T-helper 1 cell treated with Interleukin-12 subunit alpha and Interleukin-12 subunit beta and Interleukin-4 antibody, amounts not matched to agents 30 μg/mL and 1 μg/mL, for 36 hours (primary cell): ENCODE measurements around the gene GNB1L.

Experiments
- H3K27ac Mint-ChIP-seq: one replicate; pipeline ENCODE4 v1.8.0; 2021; ENCODE audit warnings: mild to moderate bottlenecking, mixed read lengths
- H3K27me3 Mint-ChIP-seq: one replicate; pipeline ENCODE4 v1.8.0; 2021; ENCODE audit warnings: low read depth, mixed read lengths
- H3K36me3 Mint-ChIP-seq: one replicate; pipeline ENCODE4 v1.8.0; 2021; ENCODE audit warnings: low read depth, mixed read lengths
- H3K4me1 Mint-ChIP-seq: one replicate; pipeline ENCODE4 v1.8.0; 2021; ENCODE audit warnings: low read depth, mixed read lengths
- H3K4me3 Mint-ChIP-seq: one replicate; pipeline ENCODE4 v1.8.0; 2021; ENCODE audit warnings: mild to moderate bottlenecking, moderate library complexity, mixed read lengths
- H3K9me3 Mint-ChIP-seq: one replicate; pipeline ENCODE4 v1.8.0; 2021; ENCODE audit warnings: mixed read lengths

GNB1L gene

GRCh38 chr22:19893363-19893762 is 38.7 kb upstream of the GNB1L start:
- peaks cover 1% of the 10 kb centered on the region for H3K36me3 Mint-ChIP-seq
- H3K27me3 Mint-ChIP-seq, result no peaks in the 10 kb centered on the region
- no peaks in the 10 kb centered on the region for H3K9me3 Mint-ChIP-seq
- no peak overlapping the region for H3K4me3 Mint-ChIP-seq
- H3K27ac Mint-ChIP-seq, result no peak overlapping the region
- H3K4me1 Mint-ChIP-seq, result peaks cover 39% of the 10 kb centered on the region

DNA sequence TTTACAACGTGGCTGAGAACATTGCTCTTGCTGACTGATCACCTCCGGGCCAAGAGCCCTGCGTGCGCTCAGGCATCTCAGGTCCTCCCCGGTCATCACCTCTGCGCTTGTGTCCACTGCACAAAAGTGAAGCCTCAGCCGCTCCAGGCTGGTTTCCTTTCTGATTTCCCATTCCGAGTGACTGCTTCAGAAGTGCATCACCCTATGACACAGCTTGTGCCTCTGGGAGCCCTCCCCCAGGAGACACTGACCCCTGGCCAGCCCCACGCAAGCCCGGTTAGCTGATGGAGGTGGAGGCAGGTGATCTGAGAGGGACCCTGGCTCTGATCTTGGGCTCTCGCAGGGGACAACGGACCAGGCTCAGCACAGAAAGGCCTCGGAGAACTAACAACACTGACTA is 38.3 kb upstream of the GNB1L start:
- H3K27ac Mint-ChIP-seq, result no peak overlapping the region
- H3K27me3 Mint-ChIP-seq, result no peaks in the 10 kb centered on the region
- no peaks in the 10 kb centered on the region for H3K9me3 Mint-ChIP-seq
- H3K36me3 Mint-ChIP-seq, result peaks cover 1% of the 10 kb centered on the region
- H3K4me1 Mint-ChIP-seq, result peaks cover 39% of the 10 kb centered on the region
- no peak overlapping the region for H3K4me3 Mint-ChIP-seq

DNA sequence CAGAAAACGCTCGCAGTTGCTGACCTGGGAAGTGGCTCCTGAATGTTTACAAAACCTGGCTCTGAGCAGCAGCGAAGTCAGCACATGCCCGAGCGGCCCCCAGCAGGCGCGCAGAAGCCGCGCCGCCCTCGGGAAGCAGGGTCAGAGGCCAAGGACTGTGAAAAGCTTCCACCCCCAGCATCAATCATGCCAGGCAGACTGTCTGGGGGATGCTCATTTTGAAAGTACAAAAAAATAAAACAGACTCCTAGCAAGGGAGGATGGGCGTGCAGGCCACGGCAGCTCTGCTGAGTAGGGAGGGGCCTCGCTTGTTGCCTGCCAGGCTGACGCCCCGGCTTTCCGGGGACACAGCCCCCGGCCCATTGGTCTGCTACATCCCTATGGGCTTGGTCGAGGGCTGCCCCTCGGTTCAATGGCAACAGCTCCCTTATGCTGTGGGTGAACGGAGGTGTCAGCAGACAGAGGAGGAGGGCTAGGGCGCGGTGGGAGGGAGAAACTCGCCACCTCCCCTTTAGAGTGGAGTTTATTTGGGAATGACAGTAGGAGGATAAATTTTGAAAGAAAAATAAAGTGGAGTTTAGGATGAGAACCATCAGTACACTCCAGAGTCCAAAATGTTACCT is 37.7 kb upstream of the GNB1L start:
- H3K27ac Mint-ChIP-seq, result peak overlapping the region; percentile 91
- no peaks in the 10 kb centered on the region for H3K9me3 Mint-ChIP-seq
- no peaks in the 10 kb centered on the region for H3K27me3 Mint-ChIP-seq
- peaks cover 39% of the 10 kb centered on the region for H3K4me1 Mint-ChIP-seq
- peaks cover 1% of the 10 kb centered on the region for H3K36me3 Mint-ChIP-seq
- peak overlapping the region; percentile 78 for H3K4me3 Mint-ChIP-seq

DNA sequence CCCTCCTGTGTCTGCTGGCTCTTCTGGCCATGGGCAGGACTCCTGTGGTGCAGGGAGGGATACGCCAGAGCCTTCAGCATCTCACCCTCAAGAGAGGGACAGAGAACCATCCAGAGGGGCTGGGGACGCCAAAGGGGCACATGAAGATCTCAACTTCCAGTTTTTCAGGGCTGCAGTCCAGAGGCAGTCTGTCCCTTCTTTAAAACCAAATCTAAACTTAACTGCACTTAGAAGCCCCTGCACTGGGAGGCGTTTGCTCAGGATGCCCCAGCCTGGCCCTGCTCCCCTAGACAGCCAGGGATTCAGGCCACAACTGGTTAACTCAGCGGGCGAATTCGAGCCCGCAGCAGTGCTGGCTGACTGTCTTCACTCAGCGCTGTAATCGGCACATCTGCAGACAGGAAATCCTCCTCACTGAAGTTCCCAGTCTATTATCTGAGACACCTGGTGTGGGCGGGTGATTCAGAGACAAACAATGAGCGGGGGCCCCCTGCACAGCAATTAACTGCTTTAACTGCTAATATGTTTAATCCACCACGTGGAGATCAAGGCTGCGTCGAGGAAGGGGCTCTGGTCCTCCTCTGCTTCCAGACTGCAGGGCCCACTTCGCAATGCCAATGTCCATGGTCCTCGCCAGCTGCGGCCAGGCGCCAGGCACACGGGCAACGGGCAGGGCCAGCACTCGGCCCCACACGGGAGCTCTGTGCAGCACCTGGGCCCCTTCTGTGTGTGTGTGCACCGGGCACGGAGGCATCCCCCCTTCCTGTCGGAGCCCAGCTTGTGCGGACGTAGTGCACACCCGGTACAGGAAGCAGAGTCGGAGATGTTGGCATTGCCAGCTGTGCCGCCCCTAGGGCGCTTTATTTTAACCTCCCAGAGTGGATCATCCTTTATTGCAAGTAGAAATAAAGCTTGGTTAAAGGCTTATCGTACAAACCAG is 36.9 kb upstream of the GNB1L start:
- Mint-ChIP-seq H3K36me3 (peaks cover 1% of the 10 kb centered on the region), H3K27ac (peak overlapping the region; percentile 91), H3K9me3 (no peaks in the 10 kb centered on the region), H3K27me3 (no peaks in the 10 kb centered on the region), H3K4me3 (peak overlapping the region; percentile 78), H3K4me1 (peaks cover 45% of the 10 kb centered on the region)

- Mint-ChIP-seq H3K9me3 (no peaks in the 10 kb centered on the region), H3K4me3 (peak overlapping the region; percentile 78), H3K4me1 (peaks cover 47% of the 10 kb centered on the region), H3K27ac (peak overlapping the region; percentile 91), H3K27me3 (no peaks in the 10 kb centered on the region), H3K36me3 (peaks cover 1% of the 10 kb centered on the region)
Observed at GRCh38 chr22:19890502-19891316, 36.0 kb upstream of the GNB1L start.

DNA sequence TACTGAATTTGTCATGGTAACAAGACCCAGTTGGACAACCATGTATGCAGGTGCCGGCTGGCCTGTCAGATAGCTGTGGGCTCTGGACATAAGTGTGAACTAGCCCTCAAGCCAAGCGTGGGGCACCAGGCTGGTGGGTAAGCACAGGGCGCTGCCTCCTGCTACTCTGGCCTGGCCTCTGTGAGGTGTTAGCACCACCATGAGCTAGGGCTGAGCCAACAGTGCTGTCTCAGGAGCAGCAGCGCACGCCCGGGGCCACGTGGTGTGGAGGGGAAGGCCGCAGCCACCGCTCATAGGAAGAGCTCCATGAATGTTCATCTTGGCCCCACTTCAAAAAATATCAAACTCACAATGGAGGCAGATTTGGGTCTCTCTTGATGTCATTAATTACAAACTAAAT is 35.3 kb upstream of the GNB1L start:
- Mint-ChIP-seq H3K9me3 (no peaks in the 10 kb centered on the region), H3K36me3 (peaks cover 1% of the 10 kb centered on the region), H3K27ac (peak overlapping the region; percentile 58), H3K4me1 (peaks cover 47% of the 10 kb centered on the region), H3K27me3 (no peaks in the 10 kb centered on the region), H3K4me3 (no peak overlapping the region)

- H3K27ac Mint-ChIP-seq, result no peak overlapping the region
- H3K4me3 Mint-ChIP-seq, result no peak overlapping the region
- H3K27me3 Mint-ChIP-seq, result no peaks in the 10 kb centered on the region
- H3K4me1 Mint-ChIP-seq, result peaks cover 46% of the 10 kb centered on the region
- no peaks in the 10 kb centered on the region for H3K36me3 Mint-ChIP-seq
- H3K9me3 Mint-ChIP-seq, result no peaks in the 10 kb centered on the region
Observed at GRCh38 chr22:19888131-19888746, 33.6 kb upstream of the GNB1L start.

DNA sequence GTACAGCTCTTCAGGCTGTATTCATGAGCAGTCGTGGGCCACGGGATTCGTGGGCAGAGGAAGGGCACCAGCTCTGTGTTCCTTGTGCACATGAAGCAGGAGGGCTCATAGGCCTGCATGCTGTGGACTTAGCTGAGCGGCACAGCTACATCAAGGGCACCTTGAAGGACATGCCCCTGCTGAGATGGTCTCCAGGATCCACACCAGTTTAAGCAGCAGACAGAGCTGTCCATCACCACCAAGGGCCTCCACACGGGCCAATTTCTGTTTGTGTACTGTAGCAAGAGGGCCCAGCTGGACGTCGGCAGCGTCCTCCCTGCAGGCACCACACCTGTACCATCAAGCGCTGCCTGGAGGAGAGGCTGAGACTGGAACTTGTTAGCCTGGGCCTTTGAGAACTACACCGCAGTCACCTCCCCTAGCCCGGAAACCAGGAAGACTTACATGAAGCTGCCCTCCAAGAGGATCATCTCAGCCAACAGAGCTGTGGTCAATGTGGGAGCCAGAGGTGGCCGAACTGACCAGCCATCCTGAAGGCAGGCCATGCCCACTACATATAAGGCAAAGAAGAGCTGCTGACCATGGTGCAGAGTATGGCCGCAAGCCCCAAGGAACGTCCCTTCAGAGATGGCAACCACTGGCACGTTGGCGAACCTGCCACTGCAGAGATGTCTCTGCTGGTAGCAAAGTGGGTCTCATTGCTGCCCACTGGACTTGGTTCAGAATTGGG is 32.7 kb upstream of the GNB1L start:
- H3K36me3 Mint-ChIP-seq, result no peaks in the 10 kb centered on the region
- H3K27ac Mint-ChIP-seq, result peak overlapping the region; percentile 77
- no peak overlapping the region for H3K4me3 Mint-ChIP-seq
- H3K27me3 Mint-ChIP-seq, result no peaks in the 10 kb centered on the region
- H3K4me1 Mint-ChIP-seq, result peaks cover 38% of the 10 kb centered on the region
- no peaks in the 10 kb centered on the region for H3K9me3 Mint-ChIP-seq

DNA sequence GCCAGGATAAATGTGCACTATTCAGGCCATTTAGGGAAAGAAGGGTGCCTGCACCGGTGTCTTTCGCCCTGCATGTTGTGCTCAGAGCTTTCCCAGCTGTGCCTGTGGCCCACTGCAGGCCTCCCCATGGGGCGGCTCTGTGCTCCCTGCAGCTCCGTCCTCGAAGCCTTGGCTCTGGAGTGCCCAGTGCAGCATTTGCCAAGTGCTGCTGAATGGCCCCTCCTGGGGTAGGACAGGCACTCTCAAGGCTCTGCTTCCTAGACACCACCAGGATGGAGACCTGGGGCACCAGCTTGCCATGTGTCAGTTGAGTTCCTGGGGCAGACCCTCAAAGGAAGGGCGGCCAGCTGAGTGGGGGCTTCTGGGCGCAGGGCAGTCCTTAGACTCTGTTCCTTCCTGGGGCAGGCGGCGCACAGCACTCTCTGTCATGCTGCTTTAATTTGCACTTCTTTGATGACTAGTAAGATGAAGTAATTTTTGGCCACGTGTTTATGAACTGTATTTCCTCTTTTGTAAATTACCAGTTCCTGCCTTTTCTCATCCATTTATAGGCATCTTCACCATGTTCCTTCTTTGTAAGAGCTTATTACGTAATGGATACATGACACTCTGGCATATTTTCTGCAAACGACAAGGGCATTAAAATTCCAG is 32.1 kb upstream of the GNB1L start:
- H3K36me3 Mint-ChIP-seq, result no peaks in the 10 kb centered on the region
- H3K27me3 Mint-ChIP-seq, result no peaks in the 10 kb centered on the region
- no peaks in the 10 kb centered on the region for H3K9me3 Mint-ChIP-seq
- H3K4me3 Mint-ChIP-seq, result no peak overlapping the region
- peak overlapping the region; percentile 77 for H3K27ac Mint-ChIP-seq
- H3K4me1 Mint-ChIP-seq, result peaks cover 31% of the 10 kb centered on the region

DNA sequence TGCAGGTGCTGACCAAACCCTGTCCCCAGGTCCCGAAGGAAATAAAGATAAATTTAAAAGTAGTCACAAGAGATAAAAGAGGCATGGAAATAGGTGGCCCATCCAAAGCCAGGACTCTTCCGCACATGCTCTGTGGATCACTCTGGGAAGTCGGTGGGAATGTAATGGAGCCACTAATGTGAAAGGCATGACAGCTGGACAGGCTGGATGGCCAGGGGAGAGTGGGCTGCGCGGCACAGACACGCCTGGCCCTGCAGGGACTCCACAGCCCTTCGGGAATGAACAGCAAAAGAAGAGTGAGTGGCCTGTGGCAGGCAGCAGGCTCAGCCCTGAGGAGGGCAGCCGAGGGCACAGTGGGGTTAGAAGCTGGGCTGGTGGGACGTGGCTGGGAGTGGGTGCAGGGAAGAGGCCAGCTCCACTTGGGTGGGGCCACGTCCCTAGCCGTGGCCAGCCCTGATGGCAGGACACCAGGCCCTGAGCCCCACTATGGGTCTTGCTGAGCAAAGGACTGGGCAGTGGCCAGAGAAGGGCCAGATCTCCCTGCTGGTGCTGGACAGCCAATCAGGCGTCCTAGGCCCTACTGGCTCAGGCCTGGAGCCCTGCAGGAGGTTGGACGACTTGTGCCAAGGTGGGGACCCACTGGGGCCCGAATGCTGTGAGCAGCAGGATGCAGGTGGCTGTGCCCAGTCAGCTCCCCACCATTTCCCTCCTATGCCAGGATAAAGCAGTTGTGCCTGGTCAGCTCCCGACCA is 31.3 kb upstream of the GNB1L start:
- no peaks in the 10 kb centered on the region for H3K27me3 Mint-ChIP-seq
- H3K4me1 Mint-ChIP-seq, result peaks cover 24% of the 10 kb centered on the region
- H3K36me3 Mint-ChIP-seq, result no peaks in the 10 kb centered on the region
- H3K4me3 Mint-ChIP-seq, result no peak overlapping the region
- no peaks in the 10 kb centered on the region for H3K9me3 Mint-ChIP-seq
- H3K27ac Mint-ChIP-seq, result peak overlapping the region; percentile 24

GRCh38 chr22:19884954-19885751 is 30.5 kb upstream of the GNB1L start:
- H3K27ac Mint-ChIP-seq, result no peak overlapping the region
- no peaks in the 10 kb centered on the region for H3K36me3 Mint-ChIP-seq
- no peak overlapping the region for H3K4me3 Mint-ChIP-seq
- no peaks in the 10 kb centered on the region for H3K27me3 Mint-ChIP-seq
- peaks cover 17% of the 10 kb centered on the region for H3K4me1 Mint-ChIP-seq
- H3K9me3 Mint-ChIP-seq, result no peaks in the 10 kb centered on the region

DNA sequence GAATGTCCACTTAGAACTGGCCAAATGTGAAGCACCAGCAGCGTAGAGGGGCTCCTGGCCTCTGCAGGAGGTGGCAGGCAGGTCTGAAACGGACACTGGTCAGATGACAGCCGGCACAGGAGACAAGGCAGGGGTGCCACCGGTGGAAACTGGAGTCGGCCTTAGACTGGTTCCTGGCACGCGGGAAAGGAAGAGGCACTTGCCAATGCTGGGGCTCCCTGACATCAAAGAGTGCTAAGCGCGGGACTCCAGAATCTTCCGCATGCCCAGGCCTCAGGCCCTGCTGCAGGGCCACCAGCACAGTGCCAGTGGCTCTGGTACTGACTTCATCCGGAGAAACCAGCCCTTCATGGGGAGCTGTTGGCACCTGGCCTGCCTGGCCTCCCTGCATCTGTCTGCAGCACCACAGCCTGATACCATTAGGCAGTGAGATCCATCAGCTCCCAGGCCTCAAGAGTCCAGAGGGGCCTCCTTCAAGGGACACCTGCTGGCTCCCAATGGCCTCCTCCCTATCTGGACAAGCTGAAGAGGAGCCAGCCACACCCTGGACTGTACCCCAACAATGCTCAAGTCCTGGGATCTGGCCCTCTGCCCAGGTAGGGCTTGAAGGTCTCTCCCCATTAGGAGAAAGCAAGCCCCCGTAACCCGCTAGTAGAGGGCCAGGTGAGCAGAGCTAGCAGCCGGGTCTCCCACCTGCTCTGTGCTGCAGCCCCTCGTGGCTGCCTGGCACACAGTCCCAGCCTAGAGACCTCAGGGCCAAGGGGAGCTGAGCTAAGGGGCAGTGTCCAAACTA is 29.7 kb upstream of the GNB1L start:
- H3K27me3 Mint-ChIP-seq, result no peaks in the 10 kb centered on the region
- peaks cover 12% of the 10 kb centered on the region for H3K4me1 Mint-ChIP-seq
- no peaks in the 10 kb centered on the region for H3K36me3 Mint-ChIP-seq
- H3K4me3 Mint-ChIP-seq, result no peak overlapping the region
- no peak overlapping the region for H3K27ac Mint-ChIP-seq
- H3K9me3 Mint-ChIP-seq, result no peaks in the 10 kb centered on the region
